Ishikawa (cell line): ENCODE data around the gene CHN2.

Source experiments
- CEBPB ChIP-seq: IDR thresholded peaks from 2 replicates; pipeline ENCODE4 v1.6.1; 2012
- CREB1 ChIP-seq: IDR thresholded peaks from 2 replicates; pipeline ENCODE4 v1.6.1; 2012; ENCODE audit warnings: low read depth
- EGR1 ChIP-seq: IDR thresholded peaks from 2 replicates; pipeline ENCODE4 v1.6.1; 2012
- EP300 ChIP-seq: IDR thresholded peaks from 2 replicates; pipeline ENCODE4 v1.6.1; 2012; ENCODE audit warnings: borderline replicate concordance
- FOXM1 ChIP-seq: IDR thresholded peaks from 2 replicates; pipeline ENCODE4 v1.6.1; 2012; ENCODE audit warnings: low read depth, borderline replicate concordance
- MAX ChIP-seq: IDR thresholded peaks from 2 replicates; pipeline ENCODE4 v1.6.1; 2012
- NFIC ChIP-seq: IDR thresholded peaks from 2 replicates; pipeline ENCODE4 v1.6.1; 2012
- RAD21 ChIP-seq: IDR thresholded peaks from 2 replicates; pipeline ENCODE4 v1.6.1; 2012; ENCODE audit warnings: low read depth
- REST ChIP-seq: IDR thresholded peaks from 2 replicates; pipeline ENCODE4 v1.6.1; 2012; ENCODE audit warnings: low read depth, mild to moderate bottlenecking
- TAF1 ChIP-seq: IDR thresholded peaks from 2 replicates; pipeline ENCODE4 v1.6.1; 2012; ENCODE audit warnings: low read depth, mild to moderate bottlenecking
- TCF12 ChIP-seq: IDR thresholded peaks from 2 replicates; pipeline ENCODE4 v1.6.1; 2012; ENCODE audit warnings: low read depth
- TEAD4 ChIP-seq: IDR thresholded peaks from 2 replicates; pipeline ENCODE4 v1.6.1; 2012
- USF1 ChIP-seq: IDR thresholded peaks from 2 replicates; pipeline ENCODE4 v1.6.1; 2012
- YY1 ChIP-seq: IDR thresholded peaks from 2 replicates; pipeline ENCODE4 v1.6.1; 2012; ENCODE audit warnings: low read depth
- ZBTB7A ChIP-seq: IDR thresholded peaks from 2 replicates; pipeline ENCODE4 v1.6.1; 2012; ENCODE audit warnings: low read depth

Gene CHN2

DNA sequence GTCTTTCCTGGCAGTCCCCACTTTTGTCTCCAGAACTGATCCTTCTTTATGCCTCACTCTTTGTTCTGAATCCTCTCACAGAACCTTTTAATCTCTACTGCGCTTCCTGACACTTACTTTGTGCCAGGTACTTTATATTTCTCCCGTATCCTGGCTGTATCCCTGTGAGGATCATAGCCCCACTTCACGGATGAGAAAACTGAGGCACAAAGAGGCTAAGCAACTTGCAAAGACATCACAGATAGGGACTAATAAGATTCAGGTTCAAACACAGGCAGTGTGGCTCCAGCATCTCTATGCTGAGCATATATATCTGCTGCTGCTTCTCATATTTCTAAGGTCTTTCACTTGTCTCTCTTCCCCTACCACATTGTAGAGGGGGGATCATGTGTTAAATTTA, 116.7 kb downstream of the CHN2 start:
- TF ChIP-seq ZBTB7A (no peak), USF1 (no peak)

DNA sequence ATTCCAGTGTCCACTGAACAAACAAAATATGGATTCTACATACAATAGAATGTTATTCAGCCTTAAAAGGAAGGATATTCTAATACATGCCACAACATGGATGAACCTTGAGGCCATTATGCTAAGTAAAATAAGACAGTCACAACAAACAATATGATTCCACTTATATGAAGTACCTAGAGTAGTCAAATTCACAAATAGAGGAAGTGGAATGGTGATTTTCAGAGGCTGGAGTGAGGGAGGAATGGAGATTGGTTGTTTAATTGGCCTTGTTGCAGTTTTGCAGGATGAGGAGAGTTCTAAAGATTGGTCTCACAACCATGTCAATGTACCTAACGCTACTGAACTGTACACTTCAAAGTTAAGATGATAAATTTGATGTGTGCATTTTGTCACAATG, 119.6 kb downstream of the CHN2 start:
- TF ChIP-seq CEBPB (no peak), USF1 (no peak), ZBTB7A (no peak), RAD21 (no peak), CREB1 (no peak), MAX (no peak), TCF12 (no peak), NFIC (no peak), TAF1 (no peak), FOXM1 (no peak), EP300 (no peak), REST (no peak), EGR1 (no peak), TEAD4 (no peak), YY1 (no peak)

DNA sequence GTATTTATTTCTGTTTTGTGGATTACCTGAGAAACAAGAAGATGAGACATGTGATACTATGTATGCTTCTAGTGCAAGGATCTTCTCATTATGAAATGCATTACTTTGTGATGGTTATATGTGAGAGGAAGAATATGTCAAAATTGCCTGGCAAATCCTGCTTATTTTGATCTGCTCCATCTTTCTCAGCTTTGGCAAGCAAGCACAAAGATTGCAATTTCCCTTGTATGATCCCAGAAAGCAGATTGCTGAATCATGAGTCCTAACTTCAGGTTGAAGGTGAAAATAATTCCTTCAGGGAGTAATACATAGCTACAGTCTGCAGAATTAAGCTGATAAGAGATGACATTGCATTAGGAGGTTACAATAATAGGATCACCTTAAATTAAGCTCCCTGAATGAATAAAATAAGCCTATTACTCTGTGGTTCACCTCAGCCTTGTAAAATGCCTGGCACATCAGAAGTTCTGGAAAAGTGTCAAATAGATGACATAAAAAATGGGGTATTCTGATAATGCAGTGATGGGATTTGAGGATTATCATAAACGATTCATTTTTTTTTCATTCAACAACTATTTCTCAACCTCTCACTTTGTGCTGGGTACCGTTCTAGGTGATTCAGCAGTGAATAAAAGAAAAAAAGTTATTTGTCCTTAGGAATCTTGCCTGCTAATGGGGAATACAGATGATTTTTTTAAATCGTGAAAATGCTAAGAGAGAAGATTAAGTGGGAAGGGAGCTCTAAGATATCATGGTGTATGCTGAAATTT, 120.7 kb downstream of the CHN2 start:
- no peak for TF ChIP-seq TAF1
- no peak for TF ChIP-seq FOXM1
- TF ChIP-seq CREB1, result no peak
- TF ChIP-seq EGR1, result no peak
- no peak for TF ChIP-seq USF1
- no peak for TF ChIP-seq ZBTB7A
- TF ChIP-seq REST, result no peak
- TF ChIP-seq NFIC, result no peak
- TF ChIP-seq EP300, result no peak

DNA sequence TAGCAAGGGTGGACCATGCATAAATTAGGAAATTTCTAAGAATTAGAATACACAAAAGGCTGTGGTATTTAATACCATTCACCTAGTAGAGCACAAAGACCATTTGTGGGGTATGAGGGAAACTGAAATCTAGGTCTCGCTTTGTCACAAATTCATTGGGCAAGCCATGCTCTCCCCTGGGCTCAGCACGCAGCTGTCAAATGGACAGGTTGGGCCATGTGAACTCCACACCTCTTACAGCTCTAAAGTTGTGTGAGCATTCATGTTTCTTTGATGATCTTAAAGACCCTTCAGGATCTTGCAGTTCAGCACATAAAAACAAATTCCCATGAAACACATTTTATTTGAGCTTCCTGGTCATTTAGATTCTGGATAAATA, 121.3 kb downstream of the CHN2 start:
- TF ChIP-seq TCF12 (no peak), RAD21 (no peak), FOXM1 (no peak)

DNA sequence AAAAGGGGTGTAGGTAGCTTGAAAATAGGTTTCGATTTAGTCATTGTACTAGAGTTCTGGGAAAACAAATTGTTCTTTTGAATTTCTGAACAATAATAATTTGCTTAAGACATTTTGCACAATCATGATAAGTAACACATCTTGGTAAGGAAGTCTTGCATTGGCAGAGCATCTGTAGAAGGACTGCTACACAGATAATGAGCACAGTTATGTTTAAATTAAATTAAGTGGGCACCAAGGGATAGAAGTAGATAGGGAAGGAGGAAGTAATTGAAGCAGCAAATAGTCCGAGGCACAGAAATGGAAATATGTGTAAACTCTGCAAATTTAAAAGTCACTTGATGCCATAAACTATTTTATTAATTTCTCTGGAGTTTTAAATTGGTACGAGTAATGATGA, 122.4 kb downstream of the CHN2 start:
- TF ChIP-seq NFIC, result no peak
- no peak for TF ChIP-seq RAD21
- no peak for TF ChIP-seq REST
- TF ChIP-seq EP300, result no peak
- TF ChIP-seq CEBPB, result no peak
- no peak for TF ChIP-seq USF1
- TF ChIP-seq FOXM1, result no peak
- TF ChIP-seq CREB1, result no peak
- no peak for TF ChIP-seq TEAD4
- TF ChIP-seq EGR1, result no peak
- no peak for TF ChIP-seq TAF1
- no peak for TF ChIP-seq MAX
- TF ChIP-seq YY1, result no peak
